Activated CD8-positive, alpha-beta T cell treated with anti-CD3 and anti-CD28 coated beads for 36 hours (primary cell): ENCODE data around the gene APOL2. TPM values are rescaled to one million over a fixed set of nuclear protein-coding genes. Genes with fewer than 3 reads are reported as not detected.
"Not testable (repeated sequence)": the region's sequence is repeated elsewhere in the genome, so short reads cannot be mapped to it uniquely, and the experiment has no call there.

Source experiments
- ATAC-seq: fragments of 200-7000 bp; cut with Tn5 transposase; one replicate; pipeline ENCODE4 v1.10.0; 2021; ENCODE audit warnings: mild to moderate bottlenecking, moderate library complexity
- CTCF ChIA-PET: fragments of 350-600 bp; sonication (Branson Sonifier 250); formaldehyde crosslinking; loops from one replicate; lab custom pipeline; 2021; ENCODE audit warnings: antibody characterized with exemption; lab: Charles Lee
- POLR2A ChIA-PET: fragments of 350-600 bp; sonication (Branson Sonifier 250); formaldehyde crosslinking; loops from one replicate; lab custom pipeline; 2021; ENCODE audit warnings: antibody characterized with exemption; lab: Charles Lee
- DNase-seq: peaks from one replicate; pipeline ENCODE4 v3.0.0-alpha.2; 2020
- H3K27ac Mint-ChIP-seq: one replicate; pipeline ENCODE4 v1.8.0; 2021; ENCODE audit warnings: mild to moderate bottlenecking, mixed read lengths
- H3K27me3 Mint-ChIP-seq: one replicate; pipeline ENCODE4 v1.8.0; 2021; ENCODE audit warnings: mixed read lengths
- H3K36me3 Mint-ChIP-seq: one replicate; pipeline ENCODE4 v1.8.0; 2021; ENCODE audit warnings: low read depth, mixed read lengths
- H3K4me1 Mint-ChIP-seq: one replicate; pipeline ENCODE4 v1.8.0; 2021; ENCODE audit warnings: low read depth, mixed read lengths
- H3K4me3 Mint-ChIP-seq: one replicate; pipeline ENCODE4 v1.8.0; 2021; ENCODE audit warnings: mild to moderate bottlenecking, moderate library complexity, mixed read lengths
- H3K9me3 Mint-ChIP-seq: one replicate; pipeline ENCODE4 v1.8.0; 2021; ENCODE audit warnings: mixed read lengths
- intact Hi-C: fragments of 100-400 bp; cut with micrococcal nuclease; formaldehyde crosslinking; loops from one replicate; pipeline ENCODE4 v1.10.0; 2022
- total RNA-seq, 2 experiments: library from RNA; stranded (reverse); gene quantifications; one replicate each; pipeline ENCODE4 v1.2.3, GENCODE V29; 2021
- TF ChIP-seq, protein P1 (sequence below): fragments of 200-600 bp; IDR thresholded peaks from one replicate; pipeline ENCODE4 v1.8.0; 2022; ENCODE audit warnings: antibody characterized with exemption, mild to moderate bottlenecking

The APOL2 gene
- total RNA-seq, 2 experiments from 2014 or later, result 45.4 to 49.7 TPM

DNA sequence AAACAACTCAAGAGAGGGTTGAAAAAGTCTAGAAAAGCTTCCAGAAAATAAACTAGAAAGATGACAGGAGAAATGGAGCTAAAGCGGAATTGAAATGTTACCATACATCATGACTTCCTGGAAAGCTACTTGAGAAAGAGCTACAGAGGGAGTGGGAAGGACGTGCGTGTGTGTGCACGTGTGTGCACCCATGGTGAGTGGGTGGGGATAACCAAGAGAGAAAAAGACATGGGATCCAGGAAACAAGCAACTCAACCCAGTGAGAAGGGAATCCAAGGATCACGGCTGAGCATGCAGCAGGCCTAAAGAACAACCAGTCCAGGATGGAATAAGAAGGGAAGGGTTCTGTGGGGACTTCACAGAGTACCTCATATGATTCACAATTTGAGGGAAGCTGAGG, 35.2 kb upstream of the APOL2 start:
- ChIA-PET POLR2A (interaction anchor here (0.9 to 1.6 kb wide), 2 partner anchors 9 to 12 kb away, joined by 3 to 5 read pairs; no protein-coding TSS in a partner anchor), CTCF (interaction anchor here (0.8 to 5.2 kb wide), 8 partner anchors 12 to 212 kb away, joined by 3 to 29 read pairs (median 4); partner anchors contain the start of gene APOL2)
- ATAC-seq (no peak), DNase-seq (no peak)
- Mint-ChIP-seq H3K4me1 (peaks cover 24% of the 10 kb centered on the region), H3K27me3 (no peaks in the 10 kb centered on the region), H3K27ac (no peak overlapping the region), H3K9me3 (no peaks in the 10 kb centered on the region), H3K36me3 (peaks cover 4% of the 10 kb centered on the region), H3K4me3 (no peak overlapping the region)
- TF ChIP-seq, protein P1, sequence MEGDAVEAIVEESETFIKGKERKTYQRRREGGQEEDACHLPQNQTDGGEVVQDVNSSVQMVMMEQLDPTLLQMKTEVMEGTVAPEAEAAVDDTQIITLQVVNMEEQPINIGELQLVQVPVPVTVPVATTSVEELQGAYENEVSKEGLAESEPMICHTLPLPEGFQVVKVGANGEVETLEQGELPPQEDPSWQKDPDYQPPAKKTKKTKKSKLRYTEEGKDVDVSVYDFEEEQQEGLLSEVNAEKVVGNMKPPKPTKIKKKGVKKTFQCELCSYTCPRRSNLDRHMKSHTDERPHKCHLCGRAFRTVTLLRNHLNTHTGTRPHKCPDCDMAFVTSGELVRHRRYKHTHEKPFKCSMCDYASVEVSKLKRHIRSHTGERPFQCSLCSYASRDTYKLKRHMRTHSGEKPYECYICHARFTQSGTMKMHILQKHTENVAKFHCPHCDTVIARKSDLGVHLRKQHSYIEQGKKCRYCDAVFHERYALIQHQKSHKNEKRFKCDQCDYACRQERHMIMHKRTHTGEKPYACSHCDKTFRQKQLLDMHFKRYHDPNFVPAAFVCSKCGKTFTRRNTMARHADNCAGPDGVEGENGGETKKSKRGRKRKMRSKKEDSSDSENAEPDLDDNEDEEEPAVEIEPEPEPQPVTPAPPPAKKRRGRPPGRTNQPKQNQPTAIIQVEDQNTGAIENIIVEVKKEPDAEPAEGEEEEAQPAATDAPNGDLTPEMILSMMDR, result no peak
- intact Hi-C loops, result no loop called here

DNA sequence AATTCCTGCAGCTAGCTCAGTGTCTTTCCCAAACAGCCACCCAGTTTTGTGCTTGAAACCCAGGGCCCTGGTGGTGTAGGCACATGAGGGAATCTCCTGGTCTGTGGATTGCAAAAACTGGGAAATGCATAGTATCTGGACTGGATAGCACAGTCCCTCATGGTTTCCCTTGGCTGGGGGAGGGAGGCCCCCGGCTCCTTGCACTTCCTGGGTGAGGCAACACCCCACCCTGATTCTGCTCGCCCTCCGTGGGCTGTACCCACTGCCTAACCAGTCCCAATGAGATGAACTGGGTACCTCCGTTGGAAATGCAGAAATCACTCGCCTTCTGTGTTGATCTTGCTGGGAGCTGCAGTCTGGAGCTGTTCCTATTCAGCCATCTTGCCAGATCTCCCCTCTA, 32.6 kb upstream of the APOL2 start:
- H3K27ac Mint-ChIP-seq, H3K9me3 Mint-ChIP-seq, H3K36me3 Mint-ChIP-seq, intact Hi-C loops, ATAC-seq, H3K27me3 Mint-ChIP-seq, DNase-seq, H3K4me3 Mint-ChIP-seq: not testable (repeated sequence)
- ChIA-PET POLR2A (interaction anchor here (0.6 to 1.2 kb wide), 2 partner anchors 9 to 814 kb away, joined by 3 to 4 read pairs; no protein-coding TSS in a partner anchor), CTCF (interaction anchor here (1.9 kb wide), 1 partner anchor 29 kb away, joined by 5 read pairs; no protein-coding TSS in a partner anchor)
- peaks cover 11% of the 10 kb centered on the region for H3K4me1 Mint-ChIP-seq

DNA sequence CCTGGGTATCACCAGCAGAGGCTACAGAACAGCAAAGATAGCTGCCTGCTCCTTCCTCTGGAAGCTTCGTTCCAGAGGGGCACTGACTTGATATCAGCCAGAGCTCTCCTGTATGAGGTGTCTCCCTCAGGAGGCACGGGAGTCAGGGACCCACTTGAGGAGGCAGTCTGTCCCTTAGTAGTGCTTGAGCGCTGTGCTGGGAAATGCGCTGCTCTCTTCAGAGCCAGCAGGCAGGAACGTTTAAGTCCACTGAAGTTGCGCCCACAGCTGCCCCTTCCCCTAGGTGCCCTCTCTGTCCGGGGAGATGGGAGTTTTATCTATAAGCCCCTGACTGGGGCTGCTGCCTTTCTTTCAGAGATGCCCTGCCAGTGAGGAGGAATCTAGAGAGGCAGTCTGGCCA, 31.9 kb upstream of the APOL2 start:
- H3K9me3 Mint-ChIP-seq, H3K27me3 Mint-ChIP-seq: not testable (repeated sequence)
- CTCF ChIA-PET, result interaction anchor here (1.3 to 1.9 kb wide), 2 partner anchors 17 to 30 kb away, joined by 3 to 5 read pairs; no protein-coding TSS in a partner anchor

DNA sequence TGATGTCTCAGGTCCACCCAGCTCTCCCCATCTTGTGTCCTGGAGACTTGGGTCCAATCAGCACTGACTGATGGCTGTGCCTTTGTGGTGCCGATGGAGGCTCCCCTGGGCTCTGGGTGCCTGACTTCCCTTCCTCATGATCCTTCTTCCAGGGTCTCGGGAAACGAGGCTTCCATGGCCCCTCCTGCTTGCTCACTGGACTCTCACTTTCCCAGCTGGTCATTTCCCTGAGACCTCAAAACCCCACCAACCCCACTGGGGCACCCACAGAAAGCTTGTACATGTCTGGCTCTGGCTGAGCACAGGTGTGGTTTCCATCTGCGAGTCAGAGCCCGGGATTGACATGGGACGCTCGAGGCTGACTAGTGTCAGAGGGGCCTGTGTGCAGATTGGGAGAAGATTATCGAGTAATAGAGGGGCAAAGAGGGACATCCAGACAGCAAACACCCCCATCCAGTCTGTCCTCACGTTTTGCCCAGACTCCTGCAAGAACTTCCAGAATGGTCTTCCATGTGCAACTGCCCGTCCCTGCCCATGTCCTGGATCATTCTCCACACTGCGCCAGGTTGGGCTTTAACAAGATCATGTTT, 28.7 kb upstream of the APOL2 start:
- POLR2A ChIA-PET, result no interaction called here
- Mint-ChIP-seq H3K27me3 (no peaks in the 10 kb centered on the region), H3K4me3 (no peak overlapping the region), H3K4me1 (no peaks in the 10 kb centered on the region), H3K27ac (no peak overlapping the region), H3K9me3 (no peaks in the 10 kb centered on the region), H3K36me3 (peaks cover 16% of the 10 kb centered on the region)
- no peak for ATAC-seq
- TF ChIP-seq, protein P1, result no peak
- intact Hi-C loops, result no loop called here
- CTCF ChIA-PET, result interaction anchor here (2.0 kb wide), 1 partner anchor 219 kb away, joined by 7 read pairs; no protein-coding TSS in a partner anchor
- no peak for DNase-seq

More for the DNA sequence above, 31.9 kb upstream of the APOL2 start:
- H3K36me3 Mint-ChIP-seq, H3K4me1 Mint-ChIP-seq, H3K4me3 Mint-ChIP-seq, H3K27ac Mint-ChIP-seq, intact Hi-C loops, DNase-seq, ATAC-seq: not testable (repeated sequence)
- POLR2A ChIA-PET, result interaction anchor here (1.2 kb wide), 1 partner anchor 10 kb away, joined by 4 read pairs; no protein-coding TSS in a partner anchor

DNA sequence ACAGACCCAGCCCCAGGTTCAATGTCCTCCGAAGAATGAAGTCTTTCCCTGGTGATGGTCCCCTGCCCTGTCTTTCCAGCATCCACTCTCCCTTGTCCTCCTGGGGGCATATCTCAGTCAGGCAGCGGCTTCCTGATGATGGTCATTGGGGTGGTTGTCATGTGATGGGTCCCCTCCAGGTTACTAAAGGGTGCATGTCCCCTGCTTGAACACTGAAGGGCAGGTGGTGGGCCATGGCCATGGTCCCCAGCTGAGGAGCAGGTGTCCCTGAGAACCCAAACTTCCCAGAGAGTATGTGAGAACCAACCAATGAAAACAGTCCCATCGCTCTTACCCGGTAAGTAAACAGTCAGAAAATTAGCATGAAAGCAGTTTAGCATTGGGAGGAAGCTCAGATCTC, 27.7 kb upstream of the APOL2 start:
- intact Hi-C loops, result no loop called here
- TF ChIP-seq, protein P1, result no peak
- H3K4me1 Mint-ChIP-seq, result no peaks in the 10 kb centered on the region
- H3K9me3 Mint-ChIP-seq, result no peaks in the 10 kb centered on the region
- POLR2A ChIA-PET, result interaction anchor here (2.1 kb wide), 1 partner anchor 11 kb away, joined by 7 read pairs; no protein-coding TSS in a partner anchor
- no peaks in the 10 kb centered on the region for H3K27me3 Mint-ChIP-seq
- DNase-seq, result no peak
- ATAC-seq, result no peak
- H3K27ac Mint-ChIP-seq, result no peak overlapping the region
- H3K36me3 Mint-ChIP-seq, result peaks cover 22% of the 10 kb centered on the region
- H3K4me3 Mint-ChIP-seq, result no peak overlapping the region
- CTCF ChIA-PET, result interaction anchor here (2.0 kb wide), 1 partner anchor 220 kb away, joined by 7 read pairs; no protein-coding TSS in a partner anchor

DNA sequence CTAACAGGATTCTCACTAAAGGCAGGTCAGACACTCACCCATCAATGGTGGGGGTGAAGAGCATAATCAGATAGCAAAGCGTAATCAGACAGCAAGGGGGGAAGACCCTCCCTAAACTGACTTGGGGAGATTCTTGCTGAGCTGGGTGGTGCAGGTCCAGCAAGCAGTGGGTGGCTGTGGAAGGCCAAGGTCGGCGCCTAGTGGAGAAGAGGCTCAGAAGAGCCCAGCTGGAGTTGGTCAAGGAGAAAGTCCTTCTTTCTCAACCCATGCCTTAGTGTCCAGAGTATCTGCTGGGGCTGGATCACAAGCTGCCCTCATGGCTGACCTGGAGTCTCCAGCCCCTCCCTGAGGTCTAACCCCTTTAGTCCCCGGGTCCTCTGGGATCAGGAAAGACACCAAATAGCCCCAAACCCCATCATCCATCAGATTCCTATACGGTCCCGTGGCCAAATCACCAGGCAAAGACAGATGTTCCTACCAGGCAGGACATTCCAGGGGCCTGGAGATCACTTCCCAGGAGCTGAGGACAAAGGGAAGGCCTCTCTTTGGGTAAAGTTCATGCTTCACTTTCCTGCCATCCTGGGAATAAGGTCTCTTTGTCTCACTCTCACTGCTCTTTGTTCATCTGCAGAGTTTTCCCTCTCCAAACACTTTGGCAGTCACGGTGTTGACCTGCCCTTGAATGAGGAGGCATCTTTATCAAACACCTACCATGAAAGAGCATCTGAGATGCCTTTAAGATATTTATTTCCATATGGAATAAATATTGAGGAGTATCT, 24.7 kb upstream of the APOL2 start:
- POLR2A ChIA-PET, result interaction anchor here (1.7 kb wide), 1 partner anchor 9 kb away, joined by 5 read pairs; no protein-coding TSS in a partner anchor
- DNase-seq, H3K27me3 Mint-ChIP-seq, H3K4me1 Mint-ChIP-seq, ATAC-seq, H3K9me3 Mint-ChIP-seq, intact Hi-C loops, H3K27ac Mint-ChIP-seq, H3K4me3 Mint-ChIP-seq: not testable (repeated sequence)
- CTCF ChIA-PET, result interaction anchor here (0.8 to 2.4 kb wide), 2 partner anchors 14 to 38 kb away, joined by 3 to 10 read pairs; no protein-coding TSS in a partner anchor
- peaks cover 28% of the 10 kb centered on the region for H3K36me3 Mint-ChIP-seq

DNA sequence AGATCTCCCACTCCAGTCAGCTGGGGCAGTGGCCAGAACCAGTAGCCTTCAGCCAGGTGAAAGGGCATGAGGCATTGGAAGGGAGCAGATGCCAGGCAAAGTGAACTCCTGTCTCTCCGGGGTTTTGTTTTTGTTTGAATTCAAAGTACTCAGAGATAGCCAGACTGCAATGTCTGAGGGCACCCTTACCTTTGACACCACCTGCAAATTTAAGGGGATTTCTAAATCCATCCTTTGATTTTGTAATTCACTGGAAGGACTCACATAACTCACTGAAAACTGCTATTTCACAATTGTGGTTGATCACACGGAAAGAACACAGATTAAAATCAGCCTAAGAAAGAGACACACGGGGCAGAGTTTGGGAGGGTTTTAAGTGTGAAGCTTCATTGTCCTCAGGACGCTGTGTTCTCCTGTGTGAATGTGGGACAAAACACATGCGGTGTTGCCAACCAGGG, 23.9 kb upstream of the APOL2 start:
- ATAC-seq, H3K27ac Mint-ChIP-seq, H3K4me3 Mint-ChIP-seq, intact Hi-C loops, H3K9me3 Mint-ChIP-seq, DNase-seq, CTCF ChIA-PET, POLR2A ChIA-PET, H3K27me3 Mint-ChIP-seq: not testable (repeated sequence)
- Mint-ChIP-seq H3K4me1 (peaks cover 11% of the 10 kb centered on the region), H3K36me3 (peaks cover 30% of the 10 kb centered on the region)

DNA sequence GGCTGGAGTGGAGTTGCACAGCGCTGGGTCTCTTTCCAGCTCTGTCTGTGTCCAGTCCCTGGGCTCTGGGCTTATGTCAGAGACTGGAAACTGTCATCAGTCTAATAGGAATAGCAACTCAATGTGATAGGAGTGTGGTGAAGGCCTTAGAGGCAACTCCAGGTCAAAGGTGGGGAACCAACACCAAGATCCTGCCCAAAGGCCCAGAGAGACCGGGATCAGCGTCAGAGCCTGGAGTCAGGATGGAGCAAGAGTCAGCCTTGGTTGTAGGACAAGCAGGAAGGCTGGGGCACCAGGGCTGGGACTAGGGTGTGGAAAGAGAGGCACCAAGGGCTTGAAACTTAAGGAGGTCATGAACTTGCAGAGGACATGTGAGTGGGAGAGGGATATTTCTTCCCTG, 23.0 kb upstream of the APOL2 start:
- H3K4me3 Mint-ChIP-seq, CTCF ChIA-PET, intact Hi-C loops, H3K27me3 Mint-ChIP-seq, H3K27ac Mint-ChIP-seq, ATAC-seq, POLR2A ChIA-PET, DNase-seq, H3K9me3 Mint-ChIP-seq: not testable (repeated sequence)
- H3K36me3 Mint-ChIP-seq, result peaks cover 28% of the 10 kb centered on the region
- H3K4me1 Mint-ChIP-seq, result peaks cover 17% of the 10 kb centered on the region
